ENCODE results near the gene PHOX2B.
"Not testable (repeated sequence)": the region's sequence is repeated elsewhere in the genome, so short reads cannot be mapped to it uniquely, and the experiment has no call there.

Gene PHOX2B

GRCh38 chr4:41748074-41748570 lies 403 bp downstream of the PHOX2B start:
- no peak for DNase-seq (ENCODE audit: low spot score)

GRCh38 chr4:41747230-41748055 lies 1.1 kb downstream of the PHOX2B start:
- no peak for DNase-seq (ENCODE audit: low spot score)

DNA sequence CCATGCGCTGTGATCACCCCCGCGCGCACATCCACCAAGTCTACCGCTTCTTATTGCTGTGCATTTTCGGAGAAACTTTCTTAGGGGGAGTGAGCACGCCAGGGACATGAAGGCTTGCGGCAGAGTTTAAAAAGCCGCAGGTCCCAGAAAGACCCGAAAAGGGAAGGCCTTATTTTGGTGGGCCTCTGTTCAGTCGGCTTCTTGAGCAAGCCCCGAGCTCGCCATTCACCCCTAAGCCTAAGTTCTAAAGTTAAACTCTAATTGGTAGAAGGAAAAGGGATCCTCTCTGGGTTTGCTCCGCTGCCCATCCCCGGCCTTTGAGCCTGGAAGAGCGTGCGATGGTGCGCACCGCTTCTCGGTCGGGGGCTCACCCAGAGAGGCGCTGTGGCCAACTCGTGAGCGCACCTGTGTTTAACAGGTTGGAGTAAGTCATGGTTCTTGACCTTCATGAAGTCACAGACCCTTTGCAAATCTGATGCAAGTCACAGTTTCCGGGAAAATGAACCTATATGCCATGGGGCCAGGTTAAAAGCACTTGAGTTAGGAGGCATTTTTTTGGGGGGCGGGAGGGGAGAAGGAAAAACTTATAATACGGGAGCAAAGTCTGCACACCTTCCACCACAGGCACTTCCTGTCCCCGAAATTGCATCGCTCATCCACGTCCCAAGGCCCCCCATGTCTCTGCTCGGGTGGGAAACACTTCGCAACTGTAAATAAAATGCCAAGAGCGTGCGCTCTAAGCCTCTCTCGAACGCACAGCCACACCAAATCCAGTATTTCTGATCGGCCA lies 1.9 kb downstream of the PHOX2B start:
- no peak for DNase-seq (ENCODE audit: low spot score)

DNA sequence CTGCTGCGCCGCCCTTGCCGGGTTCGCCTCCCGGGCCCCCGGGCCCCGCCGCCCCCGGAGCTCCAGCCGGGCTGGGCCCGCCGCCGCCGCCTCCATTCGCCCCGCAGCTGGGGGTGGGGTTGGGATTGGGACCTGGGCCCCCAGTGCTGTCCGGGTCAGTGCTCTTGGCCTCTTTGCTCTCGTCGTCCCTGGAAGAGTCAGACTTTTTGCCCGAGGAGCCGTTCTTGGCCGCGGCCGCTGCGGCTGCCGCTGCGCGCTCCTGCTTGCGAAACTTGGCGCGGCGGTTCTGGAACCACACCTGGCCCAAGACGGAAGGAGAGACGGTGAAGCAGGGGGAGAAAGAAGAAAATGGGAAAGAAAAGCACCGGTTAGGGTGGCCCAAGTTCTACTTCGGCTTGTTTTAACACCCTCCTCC lies 2.5 kb downstream of the PHOX2B start:
- DNase-seq (ENCODE audit: low spot score) = no peak

DNA sequence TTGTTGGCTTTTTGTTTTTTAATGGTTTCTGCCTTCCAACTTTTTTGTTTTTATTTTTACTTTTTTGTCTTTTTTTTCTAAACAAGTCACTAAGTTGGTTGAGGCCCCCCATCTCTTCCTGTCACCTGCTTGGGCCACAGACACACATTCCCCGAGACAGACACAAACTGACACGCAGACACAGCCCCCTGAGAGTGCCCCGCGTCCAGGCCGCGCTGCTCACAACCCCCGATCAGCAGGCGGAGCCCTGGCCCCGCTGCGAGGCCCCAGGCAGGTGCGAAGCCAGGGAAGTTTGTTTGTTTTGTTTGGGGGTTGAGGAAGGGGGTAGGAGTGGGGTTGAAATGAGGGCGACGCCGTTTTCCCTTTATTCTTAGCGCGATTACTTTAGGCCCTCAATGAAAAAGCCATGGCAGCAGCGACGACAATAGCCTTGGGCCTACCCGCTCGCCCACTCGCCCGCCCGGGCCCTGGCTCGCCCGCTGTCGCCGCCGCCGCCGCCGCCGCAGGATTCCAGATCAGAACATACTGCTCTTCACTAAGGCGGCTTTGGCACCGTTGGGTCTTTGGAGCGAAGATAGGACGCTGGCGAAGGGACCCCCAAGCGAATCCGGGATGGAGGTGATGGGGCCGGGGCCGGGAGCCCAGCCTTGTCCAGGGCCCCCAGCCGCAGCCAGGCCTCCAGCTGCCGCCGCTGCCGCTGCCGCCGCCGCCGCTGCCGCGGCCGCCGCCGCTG lies 3.1 kb downstream of the PHOX2B start:
- no peak for DNase-seq (ENCODE audit: low spot score)

DNA sequence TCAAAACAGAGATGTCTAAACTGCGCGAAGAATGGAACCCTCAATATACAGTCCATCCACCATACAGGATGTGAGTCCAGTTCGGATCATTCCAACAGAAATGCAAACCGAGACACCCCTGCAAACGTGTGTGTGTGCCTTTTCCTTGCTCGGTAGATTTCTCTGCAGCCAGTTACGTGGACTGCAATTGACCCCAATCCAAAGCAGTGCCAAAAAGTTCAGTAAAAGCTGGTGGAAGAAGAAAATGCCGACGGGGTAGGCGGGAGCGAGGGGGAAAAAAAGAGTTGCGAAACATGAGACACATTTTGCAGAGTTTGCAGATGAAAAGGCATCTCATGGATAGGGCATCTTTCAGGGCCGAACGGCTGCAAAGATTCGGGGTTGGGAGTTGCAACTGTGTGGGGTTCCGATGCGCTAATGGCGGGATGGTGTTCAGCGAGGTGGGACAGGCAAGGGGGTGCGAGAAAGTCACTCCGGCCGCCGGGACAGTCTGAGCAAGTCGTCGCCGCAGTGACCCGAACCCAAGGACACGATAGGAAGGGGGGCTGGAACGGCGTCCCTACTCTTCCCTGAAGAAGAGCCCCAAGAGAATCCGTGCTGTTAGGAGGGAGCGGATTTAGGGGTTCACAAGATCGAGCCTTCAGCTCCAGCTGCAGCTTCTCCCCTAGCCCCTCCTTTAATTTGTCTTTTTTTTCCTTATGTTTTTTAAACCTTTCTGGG lies 3.8 kb downstream of the PHOX2B start:
- DNase-seq (ENCODE audit: low spot score) = no peak

DNA sequence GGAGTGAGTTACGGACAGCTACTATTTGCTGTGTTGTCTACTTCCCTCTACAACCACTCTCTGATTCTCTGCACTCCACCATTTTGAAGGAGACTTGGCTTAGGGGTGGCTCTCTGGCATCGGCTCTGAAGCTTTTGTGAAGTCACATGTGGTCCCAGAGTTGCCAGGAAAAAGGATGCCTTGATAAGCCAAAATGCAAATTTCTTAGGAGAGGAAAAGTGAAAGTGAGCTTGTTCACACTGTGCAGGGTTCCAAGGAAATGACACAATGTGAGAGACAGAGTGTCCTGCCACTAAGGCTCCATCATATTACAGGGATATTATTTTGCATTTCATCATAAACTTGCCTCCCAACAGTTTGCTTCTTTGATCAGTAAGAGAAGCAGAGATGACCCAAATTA lies 7.2 kb downstream of the PHOX2B start:
- DNase-seq (ENCODE audit: low spot score) = no peak

DNA sequence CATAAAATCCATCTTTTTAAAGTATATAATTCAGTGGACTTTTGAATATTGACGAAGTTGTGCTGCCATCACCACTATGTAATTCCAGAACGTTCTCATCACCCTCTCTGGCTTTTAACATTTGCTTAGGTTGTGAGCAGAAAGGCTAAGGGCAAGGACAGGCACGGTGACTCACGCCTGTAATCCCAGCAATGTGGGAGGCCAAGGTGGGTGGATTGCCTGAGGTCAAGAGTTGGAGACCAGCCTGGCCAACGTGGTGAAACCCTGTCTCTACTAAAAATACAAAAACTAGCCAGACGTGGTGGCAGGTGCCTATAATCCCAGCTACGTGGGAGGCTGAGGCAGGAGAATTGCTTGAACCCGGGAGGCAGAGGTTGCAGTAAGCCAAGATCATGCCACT lies 11.0 kb downstream of the PHOX2B start:
- not testable (repeated sequence) for DNase-seq (ENCODE audit: low spot score)

GRCh38 chr4:41734371-41734770 lies 14.2 kb downstream of the PHOX2B start:
- no peak for DNase-seq (ENCODE audit: low spot score)

- no peak for DNase-seq (ENCODE audit: low spot score)
Measured at GRCh38 chr4:41731569-41732126, 16.9 kb downstream of the PHOX2B start.

GRCh38 chr4:41728573-41728913 lies 20.0 kb downstream of the PHOX2B start:
- no peak for DNase-seq (ENCODE audit: low spot score)

DNA sequence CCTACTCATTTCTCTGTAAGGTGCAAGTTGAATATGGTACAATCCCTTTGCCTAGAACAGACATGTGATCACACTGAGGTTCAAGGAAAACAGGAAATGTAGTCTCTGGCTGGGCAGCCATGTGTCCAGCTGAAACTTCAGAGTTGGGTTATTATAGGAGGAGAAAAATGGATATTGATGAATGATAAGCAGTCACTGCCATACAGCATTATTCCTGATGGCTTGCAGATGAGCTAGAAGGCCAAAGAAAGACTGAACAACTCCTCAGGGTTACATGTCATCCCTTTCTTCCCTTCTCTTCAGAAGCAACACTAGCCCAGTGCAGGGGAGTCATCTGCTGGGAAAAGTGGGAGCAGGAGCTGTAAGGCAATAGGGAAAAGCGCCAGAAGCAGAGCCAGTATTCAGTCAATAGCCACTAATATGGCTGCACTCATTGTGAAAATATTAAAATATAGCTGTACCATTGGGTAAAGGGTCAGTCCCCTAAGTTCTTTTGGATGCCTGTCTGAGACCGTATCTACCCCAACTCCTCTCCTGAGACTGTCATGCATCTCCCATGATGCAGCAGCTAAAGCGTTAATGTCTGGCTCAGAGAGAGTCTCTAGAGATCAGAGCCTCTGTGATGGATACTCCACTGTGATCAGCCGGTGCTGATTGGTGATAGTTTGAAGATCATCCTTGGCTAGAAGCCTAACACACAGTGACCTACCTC lies 20.5 kb downstream of the PHOX2B start:
- DNase-seq (ENCODE audit: low spot score) = no peak

GRCh38 chr4:41725254-41725653 lies 23.3 kb downstream of the PHOX2B start:
- no peak for DNase-seq (ENCODE audit: low spot score)

GRCh38 chr4:41723286-41723685 lies 25.2 kb downstream of the PHOX2B start:
- no peak for DNase-seq (ENCODE audit: low spot score)

DNA sequence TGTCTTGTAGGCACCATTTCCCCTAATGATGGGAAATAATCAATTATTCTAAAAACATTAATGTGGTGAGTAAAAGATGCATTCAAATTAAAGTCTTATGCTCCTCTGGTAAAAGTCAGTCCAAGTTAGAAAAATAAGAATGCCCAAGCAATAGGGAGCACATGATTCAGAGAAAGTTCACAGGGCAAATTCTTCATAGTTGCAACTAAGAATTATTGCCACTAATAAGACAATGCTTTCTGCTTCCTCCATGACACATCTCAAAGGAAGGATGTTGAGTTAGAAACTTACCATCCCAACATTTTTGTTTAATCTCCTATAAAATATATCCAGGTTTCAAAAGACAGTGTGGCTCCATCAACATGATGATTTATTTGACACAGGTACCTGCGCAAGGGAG lies 26.3 kb downstream of the PHOX2B start:
- DNase-seq (ENCODE audit: low spot score) = no peak

DNA sequence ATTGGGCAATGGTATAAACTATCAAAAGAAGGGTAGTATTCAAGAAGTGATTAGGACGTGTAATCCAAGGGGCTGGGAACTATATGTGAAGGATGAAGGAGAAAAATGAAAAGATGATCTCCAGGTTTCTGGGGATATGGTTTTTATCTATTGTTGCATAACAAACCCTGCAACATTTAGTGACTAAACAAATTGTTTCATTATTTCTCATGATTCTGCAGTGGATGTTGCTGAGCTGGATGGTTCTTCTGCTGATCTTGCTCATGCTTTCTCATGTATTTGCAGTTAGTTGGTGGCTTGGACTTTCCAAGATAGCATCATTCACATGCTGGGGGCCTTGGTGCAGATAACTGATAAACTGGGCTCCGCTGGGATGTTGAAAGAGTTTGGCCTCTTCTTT lies 29.1 kb downstream of the PHOX2B start:
- DNase-seq (ENCODE audit: low spot score) = no peak

DNA sequence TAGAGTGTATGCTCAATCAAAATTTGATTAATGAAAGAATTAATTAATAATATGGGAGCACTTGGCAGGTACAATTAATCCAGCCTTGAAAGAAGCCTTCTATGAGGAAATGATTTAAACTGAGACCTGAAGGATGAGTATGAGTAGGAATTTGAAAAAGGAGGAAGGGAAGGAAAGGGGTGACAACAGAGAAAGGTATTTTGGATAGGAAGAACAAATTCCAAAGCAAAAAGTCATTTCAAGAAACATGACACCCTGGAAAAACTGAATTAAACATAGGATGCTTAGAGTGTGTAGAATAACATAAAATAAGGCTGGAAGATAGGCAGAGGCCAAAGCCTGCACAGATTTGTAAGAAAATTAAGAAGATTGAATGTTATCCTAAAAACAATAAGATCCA lies 29.6 kb downstream of the PHOX2B start:
- no peak for DNase-seq (ENCODE audit: low spot score)

GRCh38 chr4:41715155-41715554 lies 33.4 kb downstream of the PHOX2B start:
- no peak for DNase-seq (ENCODE audit: low spot score)

- DNase-seq (ENCODE audit: low spot score) = no peak
Measured at GRCh38 chr4:41714364-41715000, 34.0 kb downstream of the PHOX2B start.

- no peak for DNase-seq (ENCODE audit: low spot score)
Measured at GRCh38 chr4:41713768-41714167, 34.8 kb downstream of the PHOX2B start.

DNA sequence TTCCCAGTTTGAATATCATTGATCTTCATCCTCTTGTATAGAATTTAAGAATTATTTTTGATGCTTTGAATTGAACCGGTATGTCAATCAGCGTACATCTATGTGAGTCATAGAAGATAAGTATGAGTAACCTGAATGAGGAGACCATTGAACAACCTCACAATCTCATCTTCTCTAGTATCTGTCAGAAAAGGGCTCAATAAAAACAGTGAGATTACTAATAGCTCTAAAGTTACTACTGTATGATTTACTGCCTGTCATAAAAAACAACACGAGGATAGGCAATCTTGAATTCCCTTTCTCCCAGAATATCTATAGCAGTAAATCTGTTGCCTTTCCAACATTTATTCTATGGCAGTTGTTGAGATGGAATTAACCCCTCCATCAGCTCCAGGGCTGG lies 36.1 kb downstream of the PHOX2B start:
- DNase-seq (ENCODE audit: low spot score) = no peak

Measured in hepatic stellate cell (primary cell).